WTC11 (cell line): ENCODE measurements around the gene TMPRSS2. TPM values are rescaled to one million over a fixed set of nuclear protein-coding genes. Genes with fewer than 3 reads are reported as not detected.
A peak's percentile ranks its signal among the peaks of the same experiment; 100 is the strongest.

Source experiments
- ATAC-seq: fragments of 200-7000 bp; cut with Tn5 transposase; 2 replicates; pipeline ENCODE4 v1.10.0; 2021; ENCODE audit warnings: mild to moderate bottlenecking, moderate library complexity
- CTCF ChIA-PET: fragments of 300-600 bp; sonication (Branson Sonifier 250); formaldehyde crosslinking; loops from one replicate; lab custom pipeline; 2021; ENCODE audit warnings: antibody characterized with exemption; lab: Charles Lee
- POLR2A ChIA-PET: fragments of 350-600 bp; sonication (Branson Sonifier 250); formaldehyde crosslinking; loops from one replicate; lab custom pipeline; 2021; ENCODE audit warnings: antibody characterized with exemption; lab: Charles Lee
- DNase-seq: peaks from one replicate; pipeline ENCODE4 v3.0.0; 2021; ENCODE audit warnings: low spot score
- H3K27ac Mint-ChIP-seq: 2 replicates; pipeline ENCODE4 v1.8.0; 2021; ENCODE audit warnings: mixed read lengths
- H3K27me3 Mint-ChIP-seq: 2 replicates; pipeline ENCODE4 v1.8.0; 2021; ENCODE audit warnings: low read depth, mild to moderate bottlenecking, moderate library complexity, mixed read lengths
- H3K36me3 Mint-ChIP-seq: 2 replicates; pipeline ENCODE4 v1.8.0; 2021; ENCODE audit warnings: mixed read lengths
- H3K4me1 Mint-ChIP-seq: 2 replicates; pipeline ENCODE4 v1.8.0; 2022; ENCODE audit warnings: mixed read lengths
- H3K4me3 Mint-ChIP-seq: 2 replicates; pipeline ENCODE4 v1.8.0; 2021; ENCODE audit warnings: mild to moderate bottlenecking, moderate library complexity, mixed read lengths
- H3K9me3 Mint-ChIP-seq: 2 replicates; pipeline ENCODE4 v1.8.0; 2021; ENCODE audit warnings: mixed read lengths
- ARID4B ChIP-seq: sonication (generic); formaldehyde crosslinking; IDR thresholded peaks from 2 replicates; pipeline ENCODE4 v1.8.0; 2023; ENCODE audit warnings: missing genetic modification reagents, mild to moderate bottlenecking, borderline replicate concordance
- ATF1 ChIP-seq: sonication (generic); formaldehyde crosslinking; IDR thresholded peaks from 2 replicates; pipeline ENCODE4 v1.8.1; 2023; ENCODE audit warnings: mild to moderate bottlenecking, moderate library complexity, missing genetic modification reagents
- CREB1 ChIP-seq: sonication (generic); formaldehyde crosslinking; IDR thresholded peaks from 2 replicates; pipeline ENCODE4 v1.8.0; 2023; ENCODE audit warnings: mild to moderate bottlenecking, missing genetic modification reagents
- CREM ChIP-seq: sonication (generic); formaldehyde crosslinking; IDR thresholded peaks from 2 replicates; pipeline ENCODE4 v1.8.1; 2022; ENCODE audit warnings: mild to moderate bottlenecking, missing genetic modification reagents, moderate library complexity
- GTF2I ChIP-seq: fragments of 250-450 bp; sonication (Bioruptor Pico); conservative IDR thresholded peaks from 2 replicates; pipeline ENCODE4 v1.4.0; 2021; ENCODE audit warnings: mild to moderate bottlenecking
- IRF1 ChIP-seq: sonication (generic); formaldehyde crosslinking; IDR thresholded peaks from 2 replicates; pipeline ENCODE4 v1.8.0; 2023; ENCODE audit warnings: missing genetic modification reagents
- KAT7 ChIP-seq: sonication (generic); formaldehyde crosslinking; IDR thresholded peaks from 2 replicates; pipeline ENCODE4 v1.8.1; 2023; ENCODE audit warnings: missing genetic modification reagents, mild to moderate bottlenecking, borderline replicate concordance
- NFE2L1 ChIP-seq: sonication (generic); formaldehyde crosslinking; IDR thresholded peaks from 2 replicates; pipeline ENCODE4 v1.8.1; 2023; ENCODE audit warnings: missing genetic modification reagents
- PREB ChIP-seq: sonication (generic); formaldehyde crosslinking; IDR thresholded peaks from 2 replicates; pipeline ENCODE4 v1.8.1; 2022; ENCODE audit warnings: mild to moderate bottlenecking, missing genetic modification reagents, moderate library complexity, borderline replicate concordance
- PRRX2 ChIP-seq: fragments of 250-450 bp; sonication (Bioruptor Pico); IDR thresholded peaks from 2 replicates; pipeline ENCODE4 v1.8.0; 2021; ENCODE audit warnings: mild to moderate bottlenecking
- ZNF138 ChIP-seq: sonication (generic); formaldehyde crosslinking; conservative IDR thresholded peaks from 2 replicates; pipeline ENCODE4 v1.8.1; 2022; ENCODE audit warnings: mild to moderate bottlenecking, moderate library complexity, missing genetic modification reagents
- ZNF219 ChIP-seq: sonication (generic); formaldehyde crosslinking; IDR thresholded peaks from 2 replicates; pipeline ENCODE4 v1.8.0; 2023; ENCODE audit warnings: missing genetic modification reagents, mild to moderate bottlenecking, borderline replicate concordance
- ZNF317 ChIP-seq: sonication (generic); formaldehyde crosslinking; IDR thresholded peaks from 2 replicates; pipeline ENCODE4 v1.8.1; 2023; ENCODE audit warnings: low read depth, mild to moderate bottlenecking, moderate library complexity, missing genetic modification reagents, borderline replicate concordance
- ZNF416 ChIP-seq: fragments of 250-450 bp; sonication (Bioruptor Pico); IDR thresholded peaks from 2 replicates; pipeline ENCODE4 v1.9.0; 2021; ENCODE audit warnings: mild to moderate bottlenecking, inconsistent platforms
- ZNF532 ChIP-seq: fragments of 250-450 bp; sonication (Bioruptor Pico); IDR thresholded peaks from 2 replicates; pipeline ENCODE4 v1.9.0; 2021; ENCODE audit warnings: mild to moderate bottlenecking, borderline replicate concordance
- total RNA-seq: library from RNA; stranded (reverse); gene quantifications from 3 replicates; pipeline ENCODE4 v1.2.3, GENCODE V29; 2021

TMPRSS2 gene
- total RNA-seq, 1 experiment from 2014 or later, result 8.5 TPM

- TF ChIP-seq ZNF532 (CRISPR knock-in tag) (no peak), PREB (CRISPR knock-in tag) (no peak), IRF1 (CRISPR knock-in tag) (no peak), ZNF219 (no peak)
- TF ChIP-seq, all 79 proteins: peak for 0
Observed at GRCh38 chr21:41458559-41458958, 49.4 kb downstream of the TMPRSS2 start (continued).

- Mint-ChIP-seq H3K4me3 (no peak overlapping the region), H3K27ac (no peak overlapping the region)
Observed at GRCh38 chr21:41458121-41458520, 49.8 kb downstream of the TMPRSS2 start.

GRCh38 chr21:41453761-41454160, 54.2 kb downstream of the TMPRSS2 start:
- H3K36me3 Mint-ChIP-seq, result no peaks in the 10 kb centered on the region
- ChIA-PET CTCF (interaction anchor here (1.1 kb wide), 1 partner anchor 171 kb away, joined by 4 read pairs; no protein-coding TSS in a partner anchor), POLR2A (interaction anchor here (0.6 kb wide), 1 partner anchor 502 kb away, joined by 3 read pairs; no protein-coding TSS in a partner anchor)
- H3K4me3 Mint-ChIP-seq, result no peak overlapping the region
- no peak for TF ChIP-seq CREB1 (CRISPR knock-in tag)
- TF ChIP-seq KAT7, result no peak
- TF ChIP-seq ARID4B (CRISPR knock-in tag), result no peak
- no peaks in the 10 kb centered on the region for H3K9me3 Mint-ChIP-seq
- DNase-seq (no peak), ATAC-seq (peak; percentile 86)
- peak overlapping the region; percentile 8; the same call in 1 of the 2 replicates for H3K27ac Mint-ChIP-seq
- peaks cover 22% of the 10 kb centered on the region for H3K4me1 Mint-ChIP-seq
- H3K27me3 Mint-ChIP-seq, result no peaks in the 10 kb centered on the region

More at GRCh38 chr21:41458121-41458520, 49.8 kb downstream of the TMPRSS2 start:
- DNase-seq, result no peak
- TF ChIP-seq ZNF416 (CRISPR knock-in tag) (no peak), ATF1 (CRISPR knock-in tag) (no peak), ZNF138 (CRISPR knock-in tag) (no peak), CREM (no peak), PRRX2 (CRISPR knock-in tag) (no peak), NFE2L1 (CRISPR knock-in tag) (no peak), GTF2I (CRISPR knock-in tag) (no peak), ZNF317 (CRISPR knock-in tag) (no peak)
- ChIA-PET POLR2A (no interaction called here), CTCF (interaction anchor here (1.3 to 4.6 kb wide), 4 partner anchors 47 to 320 kb away, joined by 3 to 59 read pairs (median 14); no protein-coding TSS in a partner anchor)
- no peak for ATAC-seq
- peaks cover 9% of the 10 kb centered on the region for H3K9me3 Mint-ChIP-seq
- H3K36me3 Mint-ChIP-seq, result peaks cover 9% of the 10 kb centered on the region; the same call in 1 of the 2 replicates
- H3K4me1 Mint-ChIP-seq, result peaks cover 33% of the 10 kb centered on the region
- H3K27me3 Mint-ChIP-seq, result no peaks in the 10 kb centered on the region; the same call in 1 of the 2 replicates
